ENCODE measurements around the gene ERC2. TPM values are rescaled to one million over a fixed set of nuclear protein-coding genes. Genes with fewer than 3 reads are reported as not detected.

ERC2 gene
- total and polyA plus RNA-seq, 5 donors from 2014 or later: not detected

GRCh38 chr3:56409790-56410189 is 58.5 kb downstream of the ERC2 start:
- Mint-ChIP-seq H3K4me1 (no peaks in the 10 kb centered on the region), H3K27me3 (peaks cover 10% of the 10 kb centered on the region), H3K9me3 (no peaks in the 10 kb centered on the region), H3K4me3 (no peak overlapping the region), H3K36me3 (no peaks in the 10 kb centered on the region), H3K27ac (no peak overlapping the region)
- no peak for DNase-seq
- no peaks in the 10 kb centered on the region for H3K36me3 ChIP-seq (ENCODE audit: control insufficient read depth, insufficient read depth, low read length)
- no peak overlapping the region for H3K4me3 ChIP-seq (ENCODE audit: low read depth, low read length)
- peaks cover 2% of the 10 kb centered on the region for H3K27me3 ChIP-seq (ENCODE audit: control insufficient read depth, insufficient read depth, low read length)
- H3K4me1 ChIP-seq (ENCODE audit: control insufficient read depth, insufficient read depth, low read length, poor library complexity, severe bottlenecking): no peaks in the 10 kb centered on the region
- H3K9me3 ChIP-seq (ENCODE audit: control insufficient read depth in 2 of 2, low read length in 2 of 2): no peaks in the 10 kb centered on the region
- no peak overlapping the region for H3K27ac ChIP-seq (ENCODE audit: insufficient read depth, low read length, poor library complexity, severe bottlenecking)
- ATAC-seq (ENCODE audit: low read depth in 2 of 2): no peak

- no peak overlapping the region for H3K4me3 ChIP-seq (ENCODE audit: low read depth, low read length)
- H3K4me1 ChIP-seq (ENCODE audit: control insufficient read depth, insufficient read depth, low read length, poor library complexity, severe bottlenecking): no peaks in the 10 kb centered on the region
- DNase-seq (no peak), ATAC-seq (ENCODE audit: low read depth in 2 of 2) (no peak)
- no peak overlapping the region for H3K27ac Mint-ChIP-seq
- no peaks in the 10 kb centered on the region for H3K4me1 Mint-ChIP-seq
- H3K9me3 Mint-ChIP-seq: no peaks in the 10 kb centered on the region
- H3K4me3 Mint-ChIP-seq: no peak overlapping the region
- H3K36me3 ChIP-seq (ENCODE audit: control insufficient read depth, insufficient read depth, low read length): no peaks in the 10 kb centered on the region
- peaks cover 12% of the 10 kb centered on the region for H3K27me3 Mint-ChIP-seq
- no peaks in the 10 kb centered on the region for H3K9me3 ChIP-seq (ENCODE audit: control insufficient read depth in 2 of 2, low read length in 2 of 2)
- H3K27ac ChIP-seq (ENCODE audit: insufficient read depth, low read length, poor library complexity, severe bottlenecking): no peak overlapping the region
- no peaks in the 10 kb centered on the region for H3K36me3 Mint-ChIP-seq
- peaks cover 2% of the 10 kb centered on the region for H3K27me3 ChIP-seq (ENCODE audit: control insufficient read depth, insufficient read depth, low read length)
Measured at GRCh38 chr3:56408761-56409196, 59.5 kb downstream of the ERC2 start.

- Mint-ChIP-seq H3K9me3 (no peaks in the 10 kb centered on the region), H3K36me3 (no peaks in the 10 kb centered on the region), H3K4me3 (no peak overlapping the region), H3K27me3 (peaks cover 12% of the 10 kb centered on the region), H3K4me1 (no peaks in the 10 kb centered on the region), H3K27ac (peak overlapping the region in 1 of 3 donors; percentile 9)
- Histone ChIP-seq H3K4me3 (ENCODE audit: low read depth, low read length) (no peak overlapping the region), H3K9me3 (ENCODE audit: control insufficient read depth in 2 of 2, low read length in 2 of 2) (no peaks in the 10 kb centered on the region), H3K27me3 (ENCODE audit: control insufficient read depth, insufficient read depth, low read length) (peaks cover 2% of the 10 kb centered on the region), H3K4me1 (ENCODE audit: control insufficient read depth, insufficient read depth, low read length, poor library complexity, severe bottlenecking) (no peaks in the 10 kb centered on the region), H3K27ac (ENCODE audit: insufficient read depth, low read length, poor library complexity, severe bottlenecking) (no peak overlapping the region), H3K36me3 (ENCODE audit: control insufficient read depth, insufficient read depth, low read length) (no peaks in the 10 kb centered on the region)
- ATAC-seq (ENCODE audit: low read depth in 2 of 2) (no peak), DNase-seq (no peak)
Measured at GRCh38 chr3:56406826-56407515, 61.3 kb downstream of the ERC2 start.

- Histone ChIP-seq H3K4me3 (ENCODE audit: low read depth, low read length) (no peak overlapping the region), H3K27me3 (ENCODE audit: control insufficient read depth, insufficient read depth, low read length) (no peaks in the 10 kb centered on the region), H3K4me1 (ENCODE audit: control insufficient read depth, insufficient read depth, low read length, poor library complexity, severe bottlenecking) (no peaks in the 10 kb centered on the region), H3K9me3 (ENCODE audit: control insufficient read depth in 2 of 2, low read length in 2 of 2) (no peaks in the 10 kb centered on the region), H3K27ac (ENCODE audit: insufficient read depth, low read length, poor library complexity, severe bottlenecking) (no peak overlapping the region), H3K36me3 (ENCODE audit: control insufficient read depth, insufficient read depth, low read length) (no peaks in the 10 kb centered on the region)
- Mint-ChIP-seq H3K27ac (no peak overlapping the region), H3K4me1 (no peaks in the 10 kb centered on the region), H3K9me3 (peaks cover 0 to 2% (median 0%) of the 10 kb centered on the region in 7 donors), H3K36me3 (no peaks in the 10 kb centered on the region), H3K4me3 (no peak overlapping the region), H3K27me3 (peaks cover 12% of the 10 kb centered on the region)
- no peak for ATAC-seq (ENCODE audit: low read depth in 2 of 2)
- no peak for DNase-seq
Measured at GRCh38 chr3:56404884-56405283, 63.4 kb downstream of the ERC2 start.

GRCh38 chr3:56398659-56399058 is 69.6 kb downstream of the ERC2 start:
- no peaks in the 10 kb centered on the region for H3K36me3 ChIP-seq (ENCODE audit: control insufficient read depth, insufficient read depth, low read length)
- no peak overlapping the region for H3K27ac ChIP-seq (ENCODE audit: insufficient read depth, low read length, poor library complexity, severe bottlenecking)
- H3K4me3 ChIP-seq (ENCODE audit: low read depth, low read length): no peak overlapping the region
- peaks cover 0 to 2% (median 0%) of the 10 kb centered on the region in 7 donors for H3K9me3 Mint-ChIP-seq
- peaks cover 9% of the 10 kb centered on the region for H3K27me3 ChIP-seq (ENCODE audit: control insufficient read depth, insufficient read depth, low read length)
- ATAC-seq (ENCODE audit: low read depth in 2 of 2) (no peak), DNase-seq (no peak)
- H3K4me1 ChIP-seq (ENCODE audit: control insufficient read depth, insufficient read depth, low read length, poor library complexity, severe bottlenecking): no peaks in the 10 kb centered on the region
- H3K27me3 Mint-ChIP-seq: no peaks in the 10 kb centered on the region
- H3K9me3 ChIP-seq (ENCODE audit: control insufficient read depth in 2 of 2, low read length in 2 of 2): no peaks in the 10 kb centered on the region
- H3K36me3 Mint-ChIP-seq: no peaks in the 10 kb centered on the region
- H3K4me1 Mint-ChIP-seq: no peaks in the 10 kb centered on the region
- H3K4me3 Mint-ChIP-seq: no peak overlapping the region
- H3K27ac Mint-ChIP-seq: no peak overlapping the region

- no peaks in the 10 kb centered on the region for H3K27me3 Mint-ChIP-seq
- H3K27ac Mint-ChIP-seq: no peak overlapping the region
- no peaks in the 10 kb centered on the region for H3K36me3 ChIP-seq (ENCODE audit: control insufficient read depth, insufficient read depth, low read length)
- DNase-seq (no peak), ATAC-seq (ENCODE audit: low read depth in 2 of 2) (no peak)
- no peaks in the 10 kb centered on the region for H3K36me3 Mint-ChIP-seq
- no peaks in the 10 kb centered on the region for H3K9me3 ChIP-seq (ENCODE audit: control insufficient read depth in 2 of 2, low read length in 2 of 2)
- no peak overlapping the region for H3K4me3 ChIP-seq (ENCODE audit: low read depth, low read length)
- H3K4me3 Mint-ChIP-seq: no peak overlapping the region
- peaks cover 9% of the 10 kb centered on the region for H3K27me3 ChIP-seq (ENCODE audit: control insufficient read depth, insufficient read depth, low read length)
- H3K4me1 Mint-ChIP-seq: no peaks in the 10 kb centered on the region
- no peaks in the 10 kb centered on the region for H3K4me1 ChIP-seq (ENCODE audit: control insufficient read depth, insufficient read depth, low read length, poor library complexity, severe bottlenecking)
- no peak overlapping the region for H3K27ac ChIP-seq (ENCODE audit: insufficient read depth, low read length, poor library complexity, severe bottlenecking)
- H3K9me3 Mint-ChIP-seq: peaks cover 0 to 2% (median 0%) of the 10 kb centered on the region in 7 donors
Measured at GRCh38 chr3:56397798-56398197, 70.5 kb downstream of the ERC2 start.

GRCh38 chr3:56389183-56389830 is 79.0 kb downstream of the ERC2 start:
- Histone ChIP-seq H3K27me3 (ENCODE audit: control insufficient read depth, insufficient read depth, low read length) (peaks cover 5% of the 10 kb centered on the region), H3K36me3 (ENCODE audit: control insufficient read depth, insufficient read depth, low read length) (no peaks in the 10 kb centered on the region), H3K9me3 (ENCODE audit: control insufficient read depth in 2 of 2, low read length in 2 of 2) (no peaks in the 10 kb centered on the region), H3K4me3 (ENCODE audit: low read depth, low read length) (no peak overlapping the region), H3K4me1 (ENCODE audit: control insufficient read depth, insufficient read depth, low read length, poor library complexity, severe bottlenecking) (no peaks in the 10 kb centered on the region), H3K27ac (ENCODE audit: insufficient read depth, low read length, poor library complexity, severe bottlenecking) (no peak overlapping the region)
- DNase-seq (no peak), ATAC-seq (ENCODE audit: low read depth in 2 of 2) (no peak)
- no peaks in the 10 kb centered on the region for H3K4me1 Mint-ChIP-seq
- peaks cover 9% of the 10 kb centered on the region for H3K27me3 Mint-ChIP-seq
- no peak overlapping the region for H3K4me3 Mint-ChIP-seq
- peaks cover 0 to 6% (median 0%) of the 10 kb centered on the region in 7 donors for H3K9me3 Mint-ChIP-seq
- H3K36me3 Mint-ChIP-seq: no peaks in the 10 kb centered on the region
- H3K27ac Mint-ChIP-seq: no peak overlapping the region

- DNase-seq: no peak
Measured at GRCh38 chr3:56383092-56383491, 85.2 kb downstream of the ERC2 start.

More at GRCh38 chr3:56383092-56383491, 85.2 kb downstream of the ERC2 start:
- no peaks in the 10 kb centered on the region for H3K4me1 Mint-ChIP-seq
- H3K36me3 Mint-ChIP-seq: no peaks in the 10 kb centered on the region
- H3K4me3 Mint-ChIP-seq: no peak overlapping the region
- ATAC-seq (ENCODE audit: low read depth in 2 of 2): no peak
- Histone ChIP-seq H3K27ac (ENCODE audit: insufficient read depth, low read length, poor library complexity, severe bottlenecking) (no peak overlapping the region), H3K27me3 (ENCODE audit: control insufficient read depth, insufficient read depth, low read length) (no peaks in the 10 kb centered on the region), H3K36me3 (ENCODE audit: control insufficient read depth, insufficient read depth, low read length) (no peaks in the 10 kb centered on the region), H3K4me1 (ENCODE audit: control insufficient read depth, insufficient read depth, low read length, poor library complexity, severe bottlenecking) (no peaks in the 10 kb centered on the region), H3K9me3 (ENCODE audit: control insufficient read depth in 2 of 2, low read length in 2 of 2) (no peaks in the 10 kb centered on the region), H3K4me3 (ENCODE audit: low read depth, low read length) (no peak overlapping the region)
- H3K27ac Mint-ChIP-seq: no peak overlapping the region
- no peaks in the 10 kb centered on the region for H3K27me3 Mint-ChIP-seq
- H3K9me3 Mint-ChIP-seq: peaks cover 0 to 1% (median 0%) of the 10 kb centered on the region in 7 donors

Measured in CD4-positive, CD25-positive, alpha-beta regulatory T cell (primary cell).